Astrocyte of the cerebellum (primary cell): ENCODE measurements around the gene ZNF646.
A peak's percentile ranks its signal among the peaks of the same experiment; 100 is the strongest.

Experiments
- DNase-seq: peaks from one replicate; pipeline ENCODE4 v3.0.0-alpha.2; 2011; ENCODE audit warnings: low read depth
- H3K4me3 ChIP-seq: 2 replicates; pipeline ENCODE4 v1.5.1; 2011; ENCODE audit warnings: mild to moderate bottlenecking, low read depth, low read length, moderate library complexity
- in situ Hi-C: cut with HindIII; loops from 2 replicates; pipeline ENCODE4 v1.10.0; 2017; ENCODE audit warnings: low sequenced_read_pairs
- TF ChIP-seq, protein P1 (sequence below): IDR thresholded peaks from 2 replicates; pipeline ENCODE4 v1.5.1; 2012; ENCODE audit warnings: low read length, low read depth, moderate library complexity, mild to moderate bottlenecking; ENCODE audit errors: missing control alignments

Gene ZNF646

DNA sequence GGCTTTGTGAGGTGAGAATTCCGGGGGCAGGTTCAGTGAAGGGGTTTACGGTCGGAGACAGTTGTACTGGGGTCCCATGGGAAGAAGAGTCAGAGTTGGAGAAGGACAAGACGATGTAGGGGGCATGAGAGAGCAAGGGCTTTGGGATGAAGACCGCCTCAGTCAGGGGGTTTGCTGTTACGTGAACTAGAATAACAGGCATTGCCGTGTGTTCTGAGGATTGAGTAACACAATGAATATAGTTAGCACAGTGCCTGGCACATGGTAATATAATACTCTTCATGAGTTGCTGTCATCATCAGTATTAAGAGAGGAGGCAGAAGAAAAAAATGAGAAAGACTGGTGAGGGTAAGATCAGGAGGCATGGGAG, 577 bp downstream of the ZNF646 start:
- in situ Hi-C loops, result loop anchor here (25.0 kb wide), 1 partner anchor 137 kb away; the partner anchor contains the start of gene ORAI3
- H3K4me3 ChIP-seq, result peak overlapping the region; percentile 85
- TF ChIP-seq, protein P1, sequence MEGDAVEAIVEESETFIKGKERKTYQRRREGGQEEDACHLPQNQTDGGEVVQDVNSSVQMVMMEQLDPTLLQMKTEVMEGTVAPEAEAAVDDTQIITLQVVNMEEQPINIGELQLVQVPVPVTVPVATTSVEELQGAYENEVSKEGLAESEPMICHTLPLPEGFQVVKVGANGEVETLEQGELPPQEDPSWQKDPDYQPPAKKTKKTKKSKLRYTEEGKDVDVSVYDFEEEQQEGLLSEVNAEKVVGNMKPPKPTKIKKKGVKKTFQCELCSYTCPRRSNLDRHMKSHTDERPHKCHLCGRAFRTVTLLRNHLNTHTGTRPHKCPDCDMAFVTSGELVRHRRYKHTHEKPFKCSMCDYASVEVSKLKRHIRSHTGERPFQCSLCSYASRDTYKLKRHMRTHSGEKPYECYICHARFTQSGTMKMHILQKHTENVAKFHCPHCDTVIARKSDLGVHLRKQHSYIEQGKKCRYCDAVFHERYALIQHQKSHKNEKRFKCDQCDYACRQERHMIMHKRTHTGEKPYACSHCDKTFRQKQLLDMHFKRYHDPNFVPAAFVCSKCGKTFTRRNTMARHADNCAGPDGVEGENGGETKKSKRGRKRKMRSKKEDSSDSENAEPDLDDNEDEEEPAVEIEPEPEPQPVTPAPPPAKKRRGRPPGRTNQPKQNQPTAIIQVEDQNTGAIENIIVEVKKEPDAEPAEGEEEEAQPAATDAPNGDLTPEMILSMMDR, result no peak
- DNase-seq, result no peak

DNA sequence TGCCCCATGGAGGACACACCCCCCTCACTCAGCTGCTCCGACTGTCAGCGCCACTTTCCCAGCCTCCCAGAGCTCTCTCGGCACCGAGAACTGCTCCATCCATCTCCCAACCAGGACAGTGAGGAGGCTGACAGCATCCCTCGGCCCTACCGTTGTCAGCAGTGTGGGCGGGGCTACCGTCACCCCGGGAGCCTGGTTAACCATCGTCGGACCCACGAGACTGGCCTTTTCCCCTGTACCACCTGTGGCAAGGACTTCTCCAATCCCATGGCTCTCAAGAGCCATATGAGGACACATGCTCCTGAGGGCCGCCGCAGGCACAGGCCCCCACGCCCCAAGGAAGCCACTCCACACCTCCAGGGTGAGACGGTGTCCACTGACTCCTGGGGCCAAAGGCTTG, 2.1 kb downstream of the ZNF646 start:
- in situ Hi-C loops, result no loop called here
- DNase-seq, result no peak
- TF ChIP-seq, protein P1, result no peak
- no peak overlapping the region for H3K4me3 ChIP-seq

DNA sequence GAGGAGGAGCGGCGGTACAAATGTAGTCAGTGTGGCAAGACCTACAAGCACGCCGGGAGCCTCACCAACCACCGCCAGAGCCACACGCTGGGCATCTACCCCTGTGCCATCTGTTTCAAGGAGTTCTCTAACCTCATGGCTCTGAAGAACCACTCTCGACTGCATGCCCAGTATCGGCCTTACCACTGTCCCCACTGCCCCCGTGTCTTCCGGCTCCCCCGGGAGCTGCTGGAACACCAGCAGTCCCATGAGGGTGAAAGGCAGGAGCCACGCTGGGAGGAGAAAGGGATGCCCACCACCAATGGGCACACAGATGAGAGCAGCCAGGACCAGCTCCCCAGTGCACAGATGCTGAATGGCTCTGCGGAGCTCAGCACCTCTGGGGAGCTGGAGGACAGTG, 2.8 kb downstream of the ZNF646 start:
- H3K4me3 ChIP-seq, result no peak overlapping the region
- in situ Hi-C loops, result no loop called here
- TF ChIP-seq, protein P1, result no peak
- DNase-seq, result no peak

DNA sequence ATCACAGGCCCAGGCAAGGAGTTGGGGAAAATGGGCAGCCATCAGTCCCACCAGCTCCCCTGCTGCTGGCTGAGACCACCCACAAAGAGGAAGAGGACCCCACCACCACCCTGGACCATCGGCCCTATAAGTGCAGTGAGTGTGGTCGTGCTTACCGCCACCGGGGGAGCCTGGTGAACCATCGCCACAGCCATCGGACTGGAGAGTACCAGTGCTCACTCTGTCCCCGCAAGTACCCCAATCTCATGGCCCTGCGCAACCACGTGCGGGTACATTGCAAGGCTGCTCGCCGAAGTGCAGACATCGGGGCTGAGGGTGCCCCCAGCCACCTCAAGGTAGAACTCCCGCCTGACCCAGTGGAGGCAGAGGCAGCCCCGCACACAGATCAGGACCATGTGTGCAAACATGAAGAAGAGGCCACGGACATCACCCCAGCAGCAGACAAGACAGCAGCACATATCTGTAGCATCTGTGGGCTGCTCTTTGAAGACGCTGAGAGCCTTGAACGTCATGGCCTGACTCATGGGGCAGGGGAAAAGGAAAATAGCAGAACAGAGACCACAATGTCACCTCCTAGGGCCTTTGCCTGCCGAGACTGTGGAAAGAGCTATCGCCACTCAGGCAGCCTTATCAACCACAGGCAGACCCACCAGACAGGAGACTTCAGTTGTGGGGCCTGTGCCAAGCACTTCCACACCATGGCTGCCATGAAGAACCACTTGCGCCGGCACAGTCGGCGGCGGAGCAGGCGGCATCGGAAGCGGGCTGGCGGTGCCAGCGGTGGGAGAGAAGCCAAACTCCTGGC, 3.6 kb downstream of the ZNF646 start:
- no peak for DNase-seq
- in situ Hi-C loops, result no loop called here
- H3K4me3 ChIP-seq, result no peak overlapping the region
- TF ChIP-seq, protein P1, result peak; percentile 3

DNA sequence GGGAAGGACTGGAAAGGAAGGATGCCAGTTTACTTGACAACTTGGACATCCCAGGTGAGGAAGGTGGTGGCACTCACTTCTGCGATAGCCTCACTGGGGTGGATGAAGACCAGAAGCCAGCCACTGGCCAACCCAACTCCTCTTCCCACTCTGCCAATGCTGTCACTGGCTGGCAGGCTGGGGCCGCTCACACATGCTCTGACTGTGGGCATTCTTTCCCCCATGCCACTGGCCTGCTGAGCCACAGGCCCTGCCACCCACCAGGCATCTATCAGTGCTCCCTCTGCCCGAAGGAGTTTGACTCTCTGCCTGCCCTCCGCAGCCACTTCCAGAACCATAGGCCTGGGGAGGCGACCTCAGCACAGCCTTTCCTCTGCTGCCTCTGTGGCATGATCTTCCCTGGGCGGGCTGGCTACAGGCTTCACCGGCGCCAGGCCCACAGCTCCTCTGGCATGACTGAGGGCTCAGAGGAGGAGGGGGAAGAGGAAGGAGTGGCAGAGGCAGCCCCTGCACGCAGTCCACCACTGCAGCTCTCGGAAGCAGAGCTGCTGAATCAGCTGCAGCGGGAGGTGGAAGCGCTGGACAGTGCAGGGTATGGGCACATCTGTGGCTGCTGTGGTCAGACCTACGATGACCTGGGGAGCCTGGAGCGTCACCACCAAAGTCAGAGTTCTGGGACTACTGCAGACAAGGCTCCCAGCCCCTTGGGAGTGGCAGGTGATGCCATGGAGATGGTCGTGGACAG, 4.5 kb downstream of the ZNF646 start:
- in situ Hi-C loops, result no loop called here
- TF ChIP-seq, protein P1, result no peak
- DNase-seq, result no peak
- no peak overlapping the region for H3K4me3 ChIP-seq

DNA sequence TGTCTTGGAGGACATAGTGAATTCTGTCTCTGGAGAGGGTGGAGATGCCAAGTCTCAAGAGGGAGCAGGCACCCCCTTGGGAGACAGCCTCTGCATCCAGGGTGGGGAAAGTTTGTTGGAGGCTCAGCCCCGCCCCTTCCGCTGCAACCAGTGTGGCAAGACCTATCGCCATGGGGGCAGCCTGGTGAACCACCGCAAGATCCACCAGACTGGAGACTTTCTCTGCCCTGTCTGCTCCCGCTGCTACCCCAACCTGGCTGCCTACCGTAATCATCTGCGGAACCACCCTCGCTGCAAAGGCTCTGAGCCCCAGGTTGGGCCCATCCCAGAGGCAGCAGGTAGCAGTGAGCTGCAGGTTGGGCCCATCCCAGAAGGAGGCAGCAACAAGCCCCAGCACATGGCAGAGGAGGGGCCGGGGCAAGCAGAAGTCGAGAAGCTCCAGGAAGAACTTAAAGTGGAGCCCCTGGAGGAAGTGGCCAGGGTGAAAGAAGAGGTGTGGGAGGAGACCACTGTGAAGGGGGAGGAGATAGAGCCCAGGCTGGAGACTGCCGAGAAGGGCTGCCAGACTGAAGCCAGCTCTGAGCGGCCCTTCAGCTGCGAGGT, 5.2 kb downstream of the ZNF646 start:
- H3K4me3 ChIP-seq, result no peak overlapping the region
- DNase-seq, result no peak
- in situ Hi-C loops, result no loop called here
- TF ChIP-seq, protein P1, result no peak
